A549 (cell line): Measurements from ENCODE around the gene SCNM1. TPM values are rescaled to one million over a fixed set of nuclear protein-coding genes. Genes with fewer than 3 reads are reported as not detected.
A peak's percentile ranks its signal among the peaks of the same experiment; 100 is the strongest.

Experiments
- CBX2 ChIP-seq: fragments of 200-600 bp; sonication (generic); IDR thresholded peaks from 2 replicates; pipeline ENCODE4 v1.6.1; 2016; ENCODE audit warnings: low read depth, mild to moderate bottlenecking, borderline replicate concordance
- CBX8 ChIP-seq: fragments of 200-600 bp; sonication (generic); IDR thresholded peaks from 2 replicates; pipeline ENCODE4 v1.6.1; 2016
- CHD2 ChIP-seq: fragments of 150-350 bp; IDR thresholded peaks from 2 replicates; pipeline ENCODE4 v1.6.1; 2014; ENCODE audit warnings: low read length; ENCODE audit not compliant: partially characterized antibody
- E2F6 ChIP-seq: IDR thresholded peaks from 2 replicates; pipeline ENCODE4 v1.6.1; 2012; ENCODE audit warnings: low read depth, borderline replicate concordance
- EHF ChIP-seq: fragments of 250-450 bp; sonication (Bioruptor Pico); IDR thresholded peaks from 2 replicates; pipeline ENCODE4 v1.5.0; 2020; ENCODE audit warnings: mild to moderate bottlenecking
- ESRRA ChIP-seq: fragments of 150-350 bp; IDR thresholded peaks from 2 replicates; pipeline ENCODE4 v1.6.1; 2014; ENCODE audit warnings: mild to moderate bottlenecking, low read length, borderline replicate concordance
- FOSB ChIP-seq: fragments of 250-450 bp; sonication (Bioruptor Pico); IDR thresholded peaks from 2 replicates; pipeline ENCODE4 v1.5.0; 2020; ENCODE audit warnings: mild to moderate bottlenecking, moderate library complexity
- FOSL2 ChIP-seq, 2 experiments: fragments of 450-650 bp in 1 of 2; fragments of >200 bp in 1 of 2; sonication (Bioruptor Twin) in 1 of 2; formaldehyde crosslinking; IDR thresholded peaks; 2 replicates each; pipeline versions ENCODE4 v1.5.0 to v1.6.1; 2016 to 2020; ENCODE audit warnings: mild to moderate bottlenecking in 1 of 2, moderate library complexity in 1 of 2
- HOXA7 ChIP-seq: fragments of 250-450 bp; sonication (Bioruptor Pico); IDR thresholded peaks from 2 replicates; pipeline ENCODE4 v1.5.0; 2020; ENCODE audit warnings: mild to moderate bottlenecking, moderate library complexity
- HOXB13 ChIP-seq: fragments of 250-450 bp; sonication (Bioruptor Pico); IDR thresholded peaks from 2 replicates; pipeline ENCODE4 v1.5.0; 2020; ENCODE audit warnings: low read depth, mild to moderate bottlenecking, moderate library complexity
- JUNB ChIP-seq: fragments of >200 bp; sonication (Bioruptor Twin); formaldehyde crosslinking; IDR thresholded peaks from 2 replicates; pipeline ENCODE4 v1.6.1; 2016
- MAFK ChIP-seq: fragments of 450-650 bp; IDR thresholded peaks from 2 replicates; pipeline ENCODE4 v1.6.1; 2014; ENCODE audit not compliant: partially characterized antibody
- MYC ChIP-seq: IDR thresholded peaks from 2 replicates; pipeline ENCODE4 v1.6.1; 2012; ENCODE audit warnings: mild to moderate bottlenecking, inconsistent platforms, low read length, improper control_type of control experiment, borderline replicate concordance
- NFE2L2 ChIP-seq: fragments of 150-350 bp; conservative IDR thresholded peaks from 2 replicates; pipeline ENCODE4 v1.6.1; 2014; ENCODE audit warnings: low read length
- NR3C1 ChIP-seq: fragments of >200 bp; sonication (Bioruptor Twin); formaldehyde crosslinking; IDR thresholded peaks from 3 replicates; pipeline ENCODE4 v1.6.1; 2017
- POLR2A ChIP-seq: IDR thresholded peaks from 2 replicates; pipeline ENCODE4 v1.6.1; 2012; ENCODE audit warnings: mild to moderate bottlenecking, low read length
- REST ChIP-seq: fragments of 200-600 bp; sonication (generic); IDR thresholded peaks from 2 replicates; pipeline ENCODE4 v1.6.1; 2016; ENCODE audit warnings: antibody characterized with exemption, mild to moderate bottlenecking, moderate library complexity
- RFX5 ChIP-seq: fragments of 450-650 bp; IDR thresholded peaks from 2 replicates; pipeline ENCODE4 v1.7.1; 2014; ENCODE audit warnings: antibody characterized with exemption, mild to moderate bottlenecking, moderate library complexity
- RNF2 ChIP-seq: fragments of 200-600 bp; sonication (generic); IDR thresholded peaks from 2 replicates; pipeline ENCODE4 v1.6.1; 2016; ENCODE audit warnings: low read depth, mild to moderate bottlenecking, antibody characterized with exemption, moderate library complexity, borderline replicate concordance
- SMC3 ChIP-seq: fragments of >200 bp; sonication (Bioruptor Twin); formaldehyde crosslinking; IDR thresholded peaks from 3 replicates; pipeline ENCODE4 v1.6.1; 2018; ENCODE audit warnings: inconsistent platforms
- SREBF2 ChIP-seq: fragments of 450-650 bp; IDR thresholded peaks from 2 replicates; pipeline ENCODE4 v1.6.1; 2014; ENCODE audit warnings: mild to moderate bottlenecking, moderate library complexity
- ZNF302 ChIP-seq: fragments of 250-450 bp; sonication (Bioruptor Pico); IDR thresholded peaks from 2 replicates; pipeline ENCODE4 v1.9.0; 2021; ENCODE audit warnings: inconsistent platforms, mild to moderate bottlenecking, moderate library complexity
- polyA plus RNA-seq, 4 experiments: library from polyadenylated mRNA; depleted of rRNA in 3 of 4; stranded (reverse); fragments of >200 nt; fragmentation: RNase III in 1 of 4; extraction: RNeasy Plus Mini Kit Qiagen cat#74134 plus additional on column Dnase treatment in 1 of 4; gene quantifications; 2 replicates in 3 of 4; 3 replicates in 1 of 4; pipeline ENCODE4 v1.2.3, GENCODE V29; 2011 to 2017
- TF ChIP-seq, protein P1 (sequence below): fragments of 150-350 bp; IDR thresholded peaks from 2 replicates; pipeline ENCODE4 v1.6.1; 2014; ENCODE audit warnings: low read depth, mild to moderate bottlenecking, low read length
- TF ChIP-seq, protein P2 (sequence below): fragments of >200 bp; sonication (Bioruptor Twin); formaldehyde crosslinking; IDR thresholded peaks from 3 replicates; pipeline ENCODE4 v1.6.1; 2016

Gene SCNM1
- polyA plus RNA-seq, 2 of the 4 experiments (the other 2 are of a cell fraction), result 27.9 to 30.9 TPM

DNA sequence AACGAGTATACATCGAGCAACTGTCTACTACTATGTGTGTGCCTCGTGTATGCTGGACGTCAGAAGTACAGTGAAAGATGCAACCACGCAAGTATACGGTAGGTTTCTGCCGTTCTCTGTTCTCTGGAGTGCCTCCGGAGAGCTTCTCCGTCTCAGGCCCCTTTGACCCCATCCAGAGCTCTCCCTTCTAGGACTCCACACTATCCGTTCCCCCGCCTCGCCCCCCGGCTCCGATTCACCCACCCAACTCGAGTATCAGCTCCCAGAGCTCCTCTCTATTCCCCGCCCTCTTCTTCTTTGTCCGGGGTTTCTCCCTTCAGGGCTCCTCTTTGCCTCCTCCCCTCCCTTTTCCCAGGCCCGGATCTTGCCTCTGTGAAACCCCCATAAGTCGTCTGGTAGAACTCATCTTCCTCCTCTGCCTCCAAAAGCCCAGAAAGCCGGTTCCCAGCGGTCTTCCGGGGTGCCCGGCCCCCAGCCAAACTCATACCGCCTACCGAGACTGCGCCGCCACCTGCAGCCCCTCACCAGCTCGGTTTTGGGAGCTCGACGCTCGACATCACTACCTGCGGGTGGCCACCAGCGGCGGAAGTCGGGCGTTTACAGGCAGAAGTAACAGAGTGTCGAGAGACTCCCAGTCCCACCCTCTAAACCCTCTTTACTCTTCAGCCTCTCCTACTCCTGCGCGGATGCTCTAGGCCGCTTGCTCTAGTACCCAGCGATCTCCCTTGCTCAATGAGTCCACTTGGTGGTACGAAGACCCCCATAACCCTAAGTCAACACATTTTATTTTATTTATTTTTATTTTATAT is 23.9 kb downstream of the SCNM1 start, which contains the start of gene VPS72 (continued):
- 0 out of 2 replicates have a peak, but pooled peaks have one; percentile 56 for TF ChIP-seq E2F6
- TF ChIP-seq, protein P1, sequence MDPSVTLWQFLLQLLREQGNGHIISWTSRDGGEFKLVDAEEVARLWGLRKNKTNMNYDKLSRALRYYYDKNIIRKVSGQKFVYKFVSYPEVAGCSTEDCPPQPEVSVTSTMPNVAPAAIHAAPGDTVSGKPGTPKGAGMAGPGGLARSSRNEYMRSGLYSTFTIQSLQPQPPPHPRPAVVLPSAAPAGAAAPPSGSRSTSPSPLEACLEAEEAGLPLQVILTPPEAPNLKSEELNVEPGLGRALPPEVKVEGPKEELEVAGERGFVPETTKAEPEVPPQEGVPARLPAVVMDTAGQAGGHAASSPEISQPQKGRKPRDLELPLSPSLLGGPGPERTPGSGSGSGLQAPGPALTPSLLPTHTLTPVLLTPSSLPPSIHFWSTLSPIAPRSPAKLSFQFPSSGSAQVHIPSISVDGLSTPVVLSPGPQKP, result 0 out of 2 replicates have a peak, but pooled peaks have one; percentile 8
- TF ChIP-seq MYC, result no peak
- TF ChIP-seq NR3C1, result no peak
- no peak for TF ChIP-seq JUNB
- no peak for TF ChIP-seq CHD2
- no peak for TF ChIP-seq EHF
- TF ChIP-seq, protein P2, sequence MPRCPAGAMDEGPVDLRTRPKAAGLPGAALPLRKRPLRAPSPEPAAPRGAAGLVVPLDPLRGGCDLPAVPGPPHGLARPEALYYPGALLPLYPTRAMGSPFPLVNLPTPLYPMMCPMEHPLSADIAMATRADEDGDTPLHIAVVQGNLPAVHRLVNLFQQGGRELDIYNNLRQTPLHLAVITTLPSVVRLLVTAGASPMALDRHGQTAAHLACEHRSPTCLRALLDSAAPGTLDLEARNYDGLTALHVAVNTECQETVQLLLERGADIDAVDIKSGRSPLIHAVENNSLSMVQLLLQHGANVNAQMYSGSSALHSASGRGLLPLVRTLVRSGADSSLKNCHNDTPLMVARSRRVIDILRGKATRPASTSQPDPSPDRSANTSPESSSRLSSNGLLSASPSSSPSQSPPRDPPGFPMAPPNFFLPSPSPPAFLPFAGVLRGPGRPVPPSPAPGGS, result peak; percentile 93; the same call in 2 of the 3 replicates
- TF ChIP-seq REST, result no peak
- no peak for TF ChIP-seq MAFK
- TF ChIP-seq ZNF302 (CRISPR knock-in tag), result no peak
- no peak for TF ChIP-seq CBX2
- TF ChIP-seq RNF2, result no peak
- no peak; the same call in 2 of the 3 replicates for TF ChIP-seq SMC3
- no peak for TF ChIP-seq HOXA7
- TF ChIP-seq NFE2L2, result no peak
- no peak for TF ChIP-seq SREBF2
- peak; percentile 75 for TF ChIP-seq POLR2A
- no peak for TF ChIP-seq HOXB13 (CRISPR knock-in tag)
- no peak for TF ChIP-seq RFX5
- no peak for TF ChIP-seq ESRRA
- TF ChIP-seq FOSL2 (IDR thresholded peaks at IDR 0.05), result no peak
- no peak for TF ChIP-seq FOSL2 (CRISPR knock-in tag; IDR thresholded peaks at IDR 0.05)
- no peak for TF ChIP-seq FOSB (CRISPR knock-in tag)
- no peak for TF ChIP-seq CBX8
